IMR-90 (cell line): ENCODE measurements around the gene DIP2A. TPM values are rescaled to one million over a fixed set of nuclear protein-coding genes. Genes with fewer than 3 reads are reported as not detected.

ENCODE experiments used
- ATAC-seq: fragments of 200-7000 bp; cut with Tn5 transposase; 2 replicates; pipeline ENCODE4 v1.9.1; 2020; ENCODE audit warnings: low read depth, mild to moderate bottlenecking, moderate library complexity
- BruUV-seq: library from RNA; stranded (reverse); fragments of 400-500 nt; replicated peaks from 2 replicates; lab custom pipeline; 2021; lab: Mats Ljungman, UMichigan
- CTCF ChIA-PET: fragments of 300-600 bp; formaldehyde crosslinking; extraction: SDS; loops from one replicate; lab custom pipeline; 2021; ENCODE audit warnings: antibody characterized with exemption; lab: Yijun Ruan, JAX
- POLR2A ChIA-PET: fragments of 300-600 bp; sonication (Branson Sonifier 250); formaldehyde crosslinking; loops from one replicate; lab custom pipeline; 2022; ENCODE audit warnings: antibody characterized with exemption; ENCODE audit not compliant: unreplicated experiment; lab: Charles Lee
- DNase-seq: peaks from one replicate; pipeline ENCODE4 v3.0.0; 2013
- H2AFZ ChIP-seq: replicated peaks from 2 replicates; pipeline ENCODE3; 2013; ENCODE audit warnings: low read length, mild to moderate bottlenecking; ENCODE audit not compliant: poor library complexity
- H2AK5ac ChIP-seq: 2 replicates; pipeline ENCODE4 v1.6.1; 2013; ENCODE audit warnings: low read depth, low read length, inconsistent platforms
- H2AK9ac ChIP-seq: replicated peaks from 2 replicates; pipeline ENCODE3; 2013; ENCODE audit warnings: mild to moderate bottlenecking, low read depth, low read length, moderate library complexity; ENCODE audit not compliant: poor library complexity
- H2BK120ac ChIP-seq: 2 replicates; pipeline ENCODE4 v1.6.1; 2013; ENCODE audit warnings: low read depth, low read length, inconsistent platforms
- H2BK15ac ChIP-seq: 3 replicates; pipeline ENCODE4 v1.6.1; 2013; ENCODE audit warnings: low read depth, low read length, inconsistent platforms
- H2BK20ac ChIP-seq: 2 replicates; pipeline ENCODE4 v1.6.1; 2013; ENCODE audit warnings: low read depth, mild to moderate bottlenecking, inconsistent platforms, low read length, moderate library complexity
- H2BK5ac ChIP-seq: 2 replicates; pipeline ENCODE4 v1.6.1; 2013; ENCODE audit warnings: mild to moderate bottlenecking, low read depth, low read length, inconsistent platforms; ENCODE audit not compliant: poor library complexity, severe bottlenecking
- H3K14ac ChIP-seq: replicated peaks from 2 replicates; pipeline ENCODE4 v1.6.1; 2013; ENCODE audit warnings: low read depth, low read length, inconsistent platforms
- H3K18ac ChIP-seq: 2 replicates; pipeline ENCODE4 v1.6.1; 2013; ENCODE audit warnings: low read depth, low read length, control low read depth
- H3K23ac ChIP-seq: 2 replicates; pipeline ENCODE4 v1.6.1; 2013; ENCODE audit warnings: low read depth, low read length, inconsistent platforms
- H3K27ac ChIP-seq: 2 replicates; pipeline ENCODE4 v1.5.1; 2013; ENCODE audit warnings: mild to moderate bottlenecking, control low read depth, low read length; ENCODE audit not compliant: insufficient read depth
- H3K27me3 ChIP-seq: 2 replicates; pipeline ENCODE4 v1.6.1; 2013; ENCODE audit warnings: low read length; ENCODE audit not compliant: control insufficient read depth, insufficient read depth
- H3K36me3 ChIP-seq: 2 replicates; pipeline ENCODE4 v1.6.1; 2013; ENCODE audit warnings: low read length, mixed read lengths; ENCODE audit not compliant: control insufficient read depth, insufficient read depth
- H3K4ac ChIP-seq: 2 replicates; pipeline ENCODE4 v1.6.1; 2013; ENCODE audit warnings: low read depth, low read length, inconsistent platforms
- H3K4me1 ChIP-seq: 2 replicates; pipeline ENCODE4 v1.6.1; 2013; ENCODE audit warnings: low read length, mixed read lengths; ENCODE audit not compliant: control insufficient read depth, insufficient read depth
- H3K4me2 ChIP-seq: 2 replicates; pipeline ENCODE4 v1.6.1; 2013; ENCODE audit warnings: low read depth, mild to moderate bottlenecking, control low read depth, low read length, moderate library complexity
- H3K4me3 ChIP-seq: 2 replicates; pipeline ENCODE4 v1.5.1; 2013; ENCODE audit warnings: low read depth, mild to moderate bottlenecking, control low read depth, low read length, moderate library complexity; ENCODE audit not compliant: insufficient read depth
- H3K56ac ChIP-seq: 2 replicates; pipeline ENCODE4 v1.6.1; 2013; ENCODE audit warnings: low read length, inconsistent platforms; ENCODE audit not compliant: insufficient read depth; ENCODE audit errors: extremely low read depth
- H3K79me1 ChIP-seq, 2 experiments: 2 replicates each; pipeline ENCODE4 v1.6.1; 2013; ENCODE audit warnings: low read length in 2 of 2, inconsistent platforms in 1 of 2, low read depth in 1 of 2
- H3K9ac ChIP-seq: 2 replicates; pipeline ENCODE4 v1.6.1; 2013; ENCODE audit warnings: low read depth, low read length, control low read depth
- H3K9me1 ChIP-seq: 2 replicates; pipeline ENCODE4 v1.6.1; 2013; ENCODE audit warnings: low read length, inconsistent platforms; ENCODE audit not compliant: insufficient read depth
- H3K9me3 ChIP-seq: 2 replicates; pipeline ENCODE4 v1.6.1; 2013; ENCODE audit warnings: low read length; ENCODE audit not compliant: control insufficient read depth, insufficient read depth
- H4K20me1 ChIP-seq: 2 replicates; pipeline ENCODE4 v1.6.1; 2013; ENCODE audit warnings: low read length, inconsistent platforms; ENCODE audit not compliant: insufficient read depth
- H4K5ac ChIP-seq: 2 replicates; pipeline ENCODE4 v1.6.1; 2013; ENCODE audit warnings: mild to moderate bottlenecking, low read depth, low read length, control low read depth
- H4K8ac ChIP-seq, 2 experiments: 2 replicates each; pipeline ENCODE4 v1.6.1; 2013; ENCODE audit warnings: low read depth in 2 of 2, low read length in 2 of 2, control low read depth in 1 of 2, inconsistent platforms in 1 of 2
- H4K91ac ChIP-seq: 2 replicates; pipeline ENCODE4 v1.6.1; 2013; ENCODE audit warnings: low read depth, low read length, inconsistent platforms; ENCODE audit not compliant: insufficient read depth
- BHLHE40 ChIP-seq: fragments of 150-350 bp; IDR thresholded peaks from 2 replicates; pipeline ENCODE4 v1.6.1; 2016; ENCODE audit warnings: mild to moderate bottlenecking, low read depth, low read length
- CEBPB ChIP-seq: IDR thresholded peaks from 2 replicates; pipeline ENCODE4 v1.6.1; 2012; ENCODE audit warnings: low read depth, low read length, improper control_type of control experiment
- CHD1 ChIP-seq: IDR thresholded peaks from 2 replicates; pipeline ENCODE4 v1.6.1; 2012; ENCODE audit warnings: low read depth, low read length, improper control_type of control experiment
- CTCF ChIP-seq: conservative IDR thresholded peaks from 2 replicates; pipeline ENCODE4 v1.5.1; 2012; ENCODE audit warnings: mild to moderate bottlenecking, low read depth, low read length, improper control_type of control experiment
- ELK1 ChIP-seq: fragments of 150-350 bp; IDR thresholded peaks from 2 replicates; pipeline ENCODE4 v1.6.1; 2016; ENCODE audit warnings: low read depth, mild to moderate bottlenecking, low read length, moderate library complexity, borderline replicate concordance
- FOS ChIP-seq: fragments of 150-350 bp; IDR thresholded peaks from 2 replicates; pipeline ENCODE4 v1.6.1; 2016; ENCODE audit warnings: low read depth, low read length
- MAFK ChIP-seq: IDR thresholded peaks from 2 replicates; pipeline ENCODE4 v1.6.1; 2012; ENCODE audit warnings: low read depth, low read length, improper control_type of control experiment
- MAZ ChIP-seq: IDR thresholded peaks from 2 replicates; pipeline ENCODE4 v1.6.1; 2012; ENCODE audit warnings: low read depth, mild to moderate bottlenecking, low read length, improper control_type of control experiment, moderate library complexity, borderline replicate concordance
- MXI1 ChIP-seq: IDR thresholded peaks from 2 replicates; pipeline ENCODE4 v1.6.1; 2012; ENCODE audit warnings: low read depth, mild to moderate bottlenecking, low read length, moderate library complexity, borderline replicate concordance
- NFE2L2 ChIP-seq: fragments of 150-350 bp; IDR thresholded peaks from 2 replicates; pipeline ENCODE4 v1.6.1; 2016; ENCODE audit warnings: low read depth, mild to moderate bottlenecking, low read length
- POLR2A ChIP-seq: IDR thresholded peaks from 2 replicates; pipeline ENCODE4 v1.6.1; 2012; ENCODE audit warnings: mild to moderate bottlenecking, low read depth, low read length
- RAD21 ChIP-seq: IDR thresholded peaks from 2 replicates; pipeline ENCODE4 v1.6.1; 2012; ENCODE audit warnings: low read length, improper control_type of control experiment
- RCOR1 ChIP-seq: IDR thresholded peaks from 2 replicates; pipeline ENCODE4 v1.6.1; 2012; ENCODE audit warnings: mild to moderate bottlenecking, low read length, improper control_type of control experiment; ENCODE audit not compliant: insufficient replicate concordance
- RFX5 ChIP-seq: IDR thresholded peaks from 2 replicates; pipeline ENCODE4 v1.8.0; 2012; ENCODE audit warnings: low read depth, mild to moderate bottlenecking, low read length, moderate library complexity
- SMC3 ChIP-seq: fragments of 150-350 bp; IDR thresholded peaks from 2 replicates; pipeline ENCODE4 v1.6.1; 2016; ENCODE audit warnings: low read depth, mild to moderate bottlenecking, antibody characterized with exemption, low read length, moderate library complexity
- USF2 ChIP-seq: fragments of 150-350 bp; IDR thresholded peaks from 2 replicates; pipeline ENCODE4 v1.6.1; 2017; ENCODE audit warnings: mild to moderate bottlenecking, antibody characterized with exemption, low read length, low read depth
- WGBS, 2 experiments: methylation state at CpG; one replicate each; pipeline versions ENCODE4 v1.1.5 to v1.1.7; 2013; ENCODE audit warnings: missing lambda C conversion rate in 2 of 2; ENCODE audit not compliant: insufficient read length in 1 of 2; ENCODE audit errors: extremely low coverage in 2 of 2; 5-methylcytosine and 5-hydroxymethylcytosine counted together
- dilution Hi-C: fragments of 300-500 bp; cut with HindIII; formaldehyde crosslinking; loops from one replicate; pipeline ENCODE4 v1.14.3; 2018; ENCODE audit warnings: low sequenced_read_pairs; ENCODE audit not compliant: unreplicated experiment
- in situ Hi-C: fragments of 300-500 bp; cut with MboI; formaldehyde crosslinking; loops from 3 replicates; pipeline ENCODE4 v1.14.3; 2019; ENCODE audit warnings: low sequenced_read_pairs, inconsistent platforms, mixed read lengths
- intact Hi-C: fragments of 100-400 bp; cut with micrococcal nuclease; formaldehyde crosslinking; loops from 2 replicates; pipeline ENCODE4 v1.10.0; 2022
- polyA plus RNA-seq, 3 experiments: library from polyadenylated mRNA; depleted of rRNA; stranded (reverse); fragments of >200 nt; gene quantifications; 2 replicates each; pipeline ENCODE4 v1.2.3, GENCODE V29; 2012; ENCODE audit warnings: low replicate concordance in 1 of 3
- total RNA-seq: library from RNA; depleted of rRNA; stranded (reverse); fragments of >200 nt; gene quantifications from 2 replicates; pipeline ENCODE4 v1.2.3, GENCODE V29; 2012

DIP2A gene
- total and polyA plus RNA-seq, 2 of the 4 experiments (the other 2 are of a cell fraction) = 17.9 to 24.3 TPM

GRCh38 chr21:46600978-46601377 is 142.3 kb downstream of the DIP2A start:
- Histone ChIP-seq H3K23ac (no peak overlapping the region), H2AK9ac (no peak overlapping the region), H2BK20ac (no peak overlapping the region), H3K9ac (no peak overlapping the region), H3K27me3 (peaks cover 2% of the 10 kb centered on the region), H3K56ac (no peak overlapping the region), H3K4me3 (no peak overlapping the region), H2BK15ac (no peak overlapping the region), H2AFZ (no peak overlapping the region), H4K8ac (no peak overlapping the region; a peak in 1 of 4 replicates), H3K9me1 (peaks cover 8% of the 10 kb centered on the region; the same call in 1 of the 2 replicates), H4K20me1 (no peaks in the 10 kb centered on the region), H3K4me2 (no peak overlapping the region), H3K36me3 (no peaks in the 10 kb centered on the region), H3K18ac (no peak overlapping the region), H3K9me3 (no peaks in the 10 kb centered on the region), H3K4me1 (peaks cover 6% of the 10 kb centered on the region), H4K91ac (no peak overlapping the region), H3K27ac (no peak overlapping the region), H4K5ac (no peak overlapping the region), H3K14ac (no peak overlapping the region), H3K79me1 (no peaks in the 10 kb centered on the region), H3K4ac (no peak overlapping the region), H2BK5ac (no peak overlapping the region), H2BK120ac (no peak overlapping the region), H2AK5ac (no peak overlapping the region)
- intact Hi-C loops (no loop called here), dilution Hi-C loops (no loop called here), in situ Hi-C loops (no loop called here)
- ChIA-PET POLR2A (no interaction called here), CTCF (no interaction called here)
- WGBS, 2 experiments = 100% methylated on average over 1 of the region's 9 CpGs; no CpG with 5 or more reads in 1 of the 2 experiments
- ATAC-seq = no peak
- no peak for DNase-seq
- TF ChIP-seq CHD1 (no peak), MAFK (no peak), CEBPB (no peak), USF2 (no peak), BHLHE40 (no peak), ELK1 (no peak), FOS (no peak), SMC3 (no peak), NFE2L2 (no peak), POLR2A (no peak), MXI1 (no peak), RFX5 (no peak), MAZ (no peak), RAD21 (no peak), CTCF (no peak), RCOR1 (no peak)
- no TSS peak for BruUV-seq
